Measurements from ENCODE around the gene CLEC11A. TPM values are rescaled to one million over a fixed set of nuclear protein-coding genes. Genes with fewer than 3 reads are reported as not detected.
"Not testable (repeated sequence)": the region's sequence is repeated elsewhere in the genome, so short reads cannot be mapped to it uniquely, and the experiment has no call there.

CLEC11A gene
- total RNA-seq, 1 experiment from 2014 or later, result 1.1 TPM

- no peak overlapping the region for H3K4me3 Mint-ChIP-seq (ENCODE audit: unreplicated experiment)
- no peak for DNase-seq
- ChIA-PET POLR2A (interaction anchor here (0.6 kb wide), 1 partner anchor 125 kb away, joined by 3 read pairs; no protein-coding TSS in a partner anchor), CTCF (interaction anchor here (0.5 kb wide), 1 partner anchor 47 kb away, joined by 3 read pairs; no protein-coding TSS in a partner anchor)
- Histone ChIP-seq H3K4me1 (no peaks in the 10 kb centered on the region), H3K4me3 (ENCODE audit: low read depth, low read length) (no peak overlapping the region), H3K36me3 (ENCODE audit: control insufficient read depth, insufficient read depth, low read length) (no peaks in the 10 kb centered on the region), H3K9me3 (no peaks in the 10 kb centered on the region), H3K27me3 (replicated peaks; ENCODE audit: control insufficient read depth, insufficient read depth, low read length) (no peaks in the 10 kb centered on the region)
- H3K4me1 Mint-ChIP-seq (ENCODE audit: low read depth, unreplicated experiment), result no peaks in the 10 kb centered on the region
- intact Hi-C loops (cut with micrococcal nuclease; ENCODE audit: unreplicated experiment), result no loop called here
- H3K36me3 Mint-ChIP-seq (ENCODE audit: insufficient read depth, unreplicated experiment), result no peaks in the 10 kb centered on the region
- BruUV-seq (replicated peaks), result no TSS peak
- H3K27ac Mint-ChIP-seq (ENCODE audit: unreplicated experiment), result no peak overlapping the region
- H3K27me3 Mint-ChIP-seq (ENCODE audit: insufficient read depth, unreplicated experiment), result peaks cover 10% of the 10 kb centered on the region
- no peaks in the 10 kb centered on the region for H3K9me3 Mint-ChIP-seq (ENCODE audit: unreplicated experiment)
- TF ChIP-seq CTCF (IDR thresholded peaks at IDR 0.05; ENCODE audit: insufficient read depth in 1 of 2, low read depth in 1 of 2, low read length in 1 of 2, severe bottlenecking in 1 of 2, unreplicated experiment in 1 of 2), result no peak
Measured at GRCh38 chr19:50749490-50749889, 26.3 kb downstream of the CLEC11A start.

GRCh38 chr19:50750010-50750409 lies 26.8 kb downstream of the CLEC11A start:
- Mint-ChIP-seq H3K27me3 (ENCODE audit: insufficient read depth, unreplicated experiment) (peaks cover 13% of the 10 kb centered on the region), H3K4me3 (ENCODE audit: unreplicated experiment) (no peak overlapping the region), H3K36me3 (ENCODE audit: insufficient read depth, unreplicated experiment) (no peaks in the 10 kb centered on the region), H3K4me1 (ENCODE audit: low read depth, unreplicated experiment) (no peaks in the 10 kb centered on the region), H3K27ac (ENCODE audit: unreplicated experiment) (no peak overlapping the region), H3K9me3 (ENCODE audit: unreplicated experiment) (no peaks in the 10 kb centered on the region)
- TF ChIP-seq CTCF (IDR thresholded peaks at IDR 0.05; ENCODE audit: insufficient read depth in 1 of 2, low read depth in 1 of 2, low read length in 1 of 2, severe bottlenecking in 1 of 2, unreplicated experiment in 1 of 2), result no peak
- no TSS peak for BruUV-seq (replicated peaks)
- CTCF ChIA-PET, result interaction anchor here (0.5 kb wide), 1 partner anchor 48 kb away, joined by 3 read pairs; no protein-coding TSS in a partner anchor
- DNase-seq, result no peak
- no peaks in the 10 kb centered on the region for H3K9me3 ChIP-seq
- no peaks in the 10 kb centered on the region for H3K27me3 ChIP-seq (replicated peaks; ENCODE audit: control insufficient read depth, insufficient read depth, low read length)
- H3K4me1 ChIP-seq, result no peaks in the 10 kb centered on the region
- no peaks in the 10 kb centered on the region for H3K36me3 ChIP-seq (ENCODE audit: control insufficient read depth, insufficient read depth, low read length)
- intact Hi-C loops (cut with micrococcal nuclease; ENCODE audit: unreplicated experiment), result no loop called here
- no peak overlapping the region for H3K4me3 ChIP-seq (ENCODE audit: low read depth, low read length)
- POLR2A ChIA-PET, result interaction anchor here (0.6 kb wide), 1 partner anchor 126 kb away, joined by 3 read pairs; no protein-coding TSS in a partner anchor

- no peaks in the 10 kb centered on the region for H3K9me3 ChIP-seq
- no peak overlapping the region for H3K4me3 ChIP-seq (ENCODE audit: low read depth, low read length)
- peaks cover 24% of the 10 kb centered on the region for H3K27me3 Mint-ChIP-seq (ENCODE audit: insufficient read depth, unreplicated experiment)
- no peak for DNase-seq
- H3K9me3 Mint-ChIP-seq (ENCODE audit: unreplicated experiment), result no peaks in the 10 kb centered on the region
- H3K36me3 Mint-ChIP-seq (ENCODE audit: insufficient read depth, unreplicated experiment), result no peaks in the 10 kb centered on the region
- ChIA-PET POLR2A (no interaction called here), CTCF (no interaction called here)
- H3K4me3 Mint-ChIP-seq (ENCODE audit: unreplicated experiment), result no peak overlapping the region
- no peaks in the 10 kb centered on the region for H3K4me1 Mint-ChIP-seq (ENCODE audit: low read depth, unreplicated experiment)
- intact Hi-C loops (cut with micrococcal nuclease; ENCODE audit: unreplicated experiment), result no loop called here
- no peak for TF ChIP-seq CTCF (IDR thresholded peaks at IDR 0.05; ENCODE audit: insufficient read depth in 1 of 2, low read depth in 1 of 2, low read length in 1 of 2, severe bottlenecking in 1 of 2, unreplicated experiment in 1 of 2)
- no peaks in the 10 kb centered on the region for H3K4me1 ChIP-seq
- no TSS peak for BruUV-seq (replicated peaks)
- no peaks in the 10 kb centered on the region for H3K36me3 ChIP-seq (ENCODE audit: control insufficient read depth, insufficient read depth, low read length)
- H3K27ac Mint-ChIP-seq (ENCODE audit: unreplicated experiment), result no peak overlapping the region
- no peaks in the 10 kb centered on the region for H3K27me3 ChIP-seq (replicated peaks; ENCODE audit: control insufficient read depth, insufficient read depth, low read length)
Measured at GRCh38 chr19:50753879-50754278, 30.7 kb downstream of the CLEC11A start.

GRCh38 chr19:50756244-50756643 lies 33.1 kb downstream of the CLEC11A start:
- Mint-ChIP-seq H3K27me3 (ENCODE audit: insufficient read depth, unreplicated experiment) (peaks cover 24% of the 10 kb centered on the region), H3K9me3 (ENCODE audit: unreplicated experiment) (peaks cover 11% of the 10 kb centered on the region)
- H3K4me3 ChIP-seq (ENCODE audit: low read depth, low read length); CTCF ChIA-PET; H3K4me1 Mint-ChIP-seq (ENCODE audit: low read depth, unreplicated experiment); intact Hi-C loops (cut with micrococcal nuclease; ENCODE audit: unreplicated experiment); POLR2A ChIA-PET; H3K36me3 ChIP-seq (ENCODE audit: control insufficient read depth, insufficient read depth, low read length); H3K27ac Mint-ChIP-seq (ENCODE audit: unreplicated experiment); H3K4me3 Mint-ChIP-seq (ENCODE audit: unreplicated experiment); H3K4me1 ChIP-seq; BruUV-seq (replicated peaks); DNase-seq; H3K27me3 ChIP-seq (replicated peaks; ENCODE audit: control insufficient read depth, insufficient read depth, low read length); H3K9me3 ChIP-seq; H3K36me3 Mint-ChIP-seq (ENCODE audit: insufficient read depth, unreplicated experiment): not testable (repeated sequence)

GRCh38 chr19:50757624-50758023 lies 34.5 kb downstream of the CLEC11A start:
- H3K9me3 ChIP-seq; BruUV-seq (replicated peaks); H3K36me3 ChIP-seq (ENCODE audit: control insufficient read depth, insufficient read depth, low read length); H3K4me3 Mint-ChIP-seq (ENCODE audit: unreplicated experiment); H3K36me3 Mint-ChIP-seq (ENCODE audit: insufficient read depth, unreplicated experiment); H3K4me1 Mint-ChIP-seq (ENCODE audit: low read depth, unreplicated experiment); intact Hi-C loops (cut with micrococcal nuclease; ENCODE audit: unreplicated experiment); POLR2A ChIA-PET; H3K4me1 ChIP-seq; H3K27ac Mint-ChIP-seq (ENCODE audit: unreplicated experiment); CTCF ChIA-PET; H3K4me3 ChIP-seq (ENCODE audit: low read depth, low read length); H3K27me3 ChIP-seq (replicated peaks; ENCODE audit: control insufficient read depth, insufficient read depth, low read length); DNase-seq: not testable (repeated sequence)
- Mint-ChIP-seq H3K27me3 (ENCODE audit: insufficient read depth, unreplicated experiment) (peaks cover 21% of the 10 kb centered on the region), H3K9me3 (ENCODE audit: unreplicated experiment) (peaks cover 11% of the 10 kb centered on the region)
